GM18508 (cell line): ENCODE results near the gene PRICKLE1.

Experiments used
- ATAC-seq: cut with Tn5 transposase; IDR thresholded peaks from one replicate; pipeline ENCODE4 v1.9.1; 2021; ENCODE audit warnings: moderate number of reproducible peaks; ENCODE audit not compliant: insufficient read depth, unreplicated experiment

Gene PRICKLE1

GRCh38 chr12:42410340-42410739, 179.2 kb downstream of the PRICKLE1 start:
- no peak for ATAC-seq

- no peak for ATAC-seq
Measured at GRCh38 chr12:42409471-42409870, 180.1 kb downstream of the PRICKLE1 start.

GRCh38 chr12:42407306-42407705, 182.2 kb downstream of the PRICKLE1 start:
- ATAC-seq = no peak
